HCT116 (cell line): ENCODE measurements around the gene LRRC4. TPM values are rescaled to one million over a fixed set of nuclear protein-coding genes. Genes with fewer than 3 reads are reported as not detected.

ENCODE experiments used
- ATAC-seq: fragments of 200-7000 bp; cut with Tn5 transposase; 2 replicates; pipeline ENCODE4 v1.9.1; 2020; ENCODE audit warnings: mild to moderate bottlenecking, moderate library complexity
- BruUV-seq: library from RNA; stranded (reverse); fragments of 400-500 nt; replicated peaks from 2 replicates; lab custom pipeline; 2021; lab: Mats Ljungman, UMichigan
- CTCF ChIA-PET: fragments of 300-600 bp; sonication (Branson Sonifier 250); formaldehyde crosslinking; loops from one replicate; lab custom pipeline; 2021; ENCODE audit warnings: antibody characterized with exemption; lab: Charles Lee
- POLR2A ChIA-PET: fragments of 300-600, 350-600 bp; sonication (Branson Sonifier 250); formaldehyde crosslinking; loops from one replicate; lab custom pipeline; 2021; ENCODE audit warnings: antibody characterized with exemption; lab: Charles Lee
- RAD21 ChIA-PET, 2 experiments: fragments of 300-600 bp; sonication (Branson Sonifier 250); formaldehyde crosslinking; loops; one replicate each; lab custom pipeline; 2023; ENCODE audit warnings: low total read pairs in 2 of 2; ENCODE audit not compliant: uncharacterized antibody in 2 of 2, unreplicated experiment in 2 of 2, low non-redundant PET in 1 of 2; lab: Charles Lee
- DNase-seq: peaks from one replicate; pipeline ENCODE4 v3.0.0-alpha.2; 2010; ENCODE audit warnings: low read depth, low spot score
- H2AFZ ChIP-seq: fragments of 200-600 bp; shearing (Covaris generic), sonication (generic); 2 replicates; pipeline ENCODE4 v1.6.1; 2017; ENCODE audit warnings: low read depth, mixed run types, mixed read lengths, antibody characterized with exemption, low read length; ENCODE audit not compliant: poor library complexity, severe bottlenecking
- H3K27ac ChIP-seq: 2 replicates; pipeline ENCODE4 v1.5.1; 2012; ENCODE audit warnings: low read depth, low read length
- H3K27me3 ChIP-seq: fragments of 200-600 bp; sonication (generic); 2 replicates; pipeline ENCODE4 v1.6.1; 2016; ENCODE audit warnings: mixed run types, low read length, mixed read lengths; ENCODE audit not compliant: insufficient read depth
- H3K36me3 ChIP-seq, 2 experiments: fragments of 200-500 bp in 1 of 2; fragments of 200-600 bp in 1 of 2; sonication (Bioruptor generic) in 1 of 2; sonication (generic) in 1 of 2; 2 replicates each; pipeline versions ENCODE4 v1.5.1 to v1.6.1; 2014 to 2016; ENCODE audit warnings: low read length in 2 of 2, inconsistent platforms in 1 of 2, mixed read lengths in 1 of 2, mixed run types in 1 of 2; ENCODE audit not compliant: insufficient read depth in 2 of 2, control insufficient read depth in 1 of 2
- H3K4me1 ChIP-seq, 2 experiments: fragments of 200-600 bp in 1 of 2; sonication (generic) in 1 of 2; 2 replicates each; pipeline versions ENCODE4 v1.5.1 to v1.6.1; 2012 to 2017; ENCODE audit warnings: low read length in 2 of 2, inconsistent platforms in 1 of 2, mild to moderate bottlenecking in 1 of 2, mixed read lengths in 1 of 2, mixed run types in 1 of 2, moderate library complexity in 1 of 2; ENCODE audit not compliant: insufficient read depth in 2 of 2, control insufficient read depth in 1 of 2
- H3K4me2 ChIP-seq: fragments of 200-600 bp; sonication (generic); 2 replicates; pipeline ENCODE4 v1.6.1; 2017; ENCODE audit warnings: mixed run types, low read length, mixed read lengths
- H3K4me3 ChIP-seq, 2 experiments: fragments of 200-600 bp in 1 of 2; sonication (generic) in 1 of 2; replicated peaks in 1 of 2; 2 replicates each; pipeline ENCODE4 v1.5.1; 2011 to 2016; ENCODE audit warnings: low read length in 2 of 2, control low read depth in 1 of 2, low read depth in 1 of 2, mild to moderate bottlenecking in 1 of 2, mixed read lengths in 1 of 2, mixed run types in 1 of 2
- H3K79me2 ChIP-seq: fragments of 200-600 bp; sonication (generic); 2 replicates; pipeline ENCODE4 v1.6.1; 2017; ENCODE audit warnings: mild to moderate bottlenecking, mixed run types, low read length, moderate library complexity, mixed read lengths; ENCODE audit not compliant: insufficient read depth
- H3K9ac ChIP-seq: fragments of 200-600 bp; sonication (generic); 2 replicates; pipeline ENCODE4 v1.6.1; 2016; ENCODE audit warnings: low read length, mixed read lengths
- H3K9me2 ChIP-seq: fragments of 200-600 bp; sonication (generic), shearing (Covaris generic); 2 replicates; pipeline ENCODE4 v1.6.1; 2017; ENCODE audit warnings: mixed run types, mild to moderate bottlenecking, moderate library complexity; ENCODE audit not compliant: insufficient read depth
- H3K9me3 ChIP-seq, 2 experiments: fragments of 200-500 bp in 1 of 2; fragments of 200-600 bp in 1 of 2; sonication (Bioruptor generic) in 1 of 2; sonication (generic) in 1 of 2; 2 replicates each; pipeline ENCODE4 v1.6.1; 2014 to 2017; ENCODE audit warnings: low read length in 2 of 2, mixed read lengths in 2 of 2, inconsistent platforms in 1 of 2, low read depth in 1 of 2, mild to moderate bottlenecking in 1 of 2, mixed run types in 1 of 2, moderate library complexity in 1 of 2; ENCODE audit not compliant: control insufficient read depth in 1 of 2, insufficient read depth in 1 of 2
- H4K20me1 ChIP-seq: fragments of 200-600 bp; sonication (generic), shearing (Covaris generic); 2 replicates; pipeline ENCODE4 v1.6.1; 2017; ENCODE audit warnings: mixed run types, mild to moderate bottlenecking, moderate library complexity; ENCODE audit not compliant: insufficient read depth
- ATF3 ChIP-seq: IDR thresholded peaks from 2 replicates; pipeline ENCODE4 v1.6.1; 2012
- CBX3 ChIP-seq: IDR thresholded peaks from 2 replicates; pipeline ENCODE4 v1.6.1; 2012; ENCODE audit warnings: low read depth
- CTCF ChIP-seq, 3 experiments: fragments of 200-600 bp in 1 of 3; sonication (generic) in 1 of 3; IDR thresholded peaks in 2 of 3; conservative IDR thresholded peaks in 1 of 3; 2 replicates each; pipeline ENCODE4 v1.5.1; 2012 to 2017; ENCODE audit warnings: low read depth in 2 of 3, low read length in 2 of 3, antibody characterized with exemption in 1 of 3, borderline replicate concordance in 1 of 3, control low read depth in 1 of 3, mild to moderate bottlenecking in 1 of 3, mixed read lengths in 1 of 3, mixed run types in 1 of 3, moderate library complexity in 1 of 3; ENCODE audit not compliant: insufficient read depth in 1 of 3
- ELF1 ChIP-seq: IDR thresholded peaks from 2 replicates; pipeline ENCODE4 v1.6.1; 2012; ENCODE audit warnings: low read depth, borderline replicate concordance
- JUND ChIP-seq: IDR thresholded peaks from 2 replicates; pipeline ENCODE4 v1.6.1; 2012
- POLR2A ChIP-seq: IDR thresholded peaks from 2 replicates; pipeline ENCODE4 v1.7.0; 2011; ENCODE audit warnings: borderline replicate concordance; ENCODE audit not compliant: insufficient read depth, insufficient read length; ENCODE audit errors: extremely low read depth
- SIN3A ChIP-seq: IDR thresholded peaks from 2 replicates; pipeline ENCODE4 v1.6.1; 2012; ENCODE audit warnings: low read depth
- SRF ChIP-seq: IDR thresholded peaks from 2 replicates; pipeline ENCODE4 v1.6.1; 2012; ENCODE audit warnings: low read depth
- TCF7L2 ChIP-seq: IDR thresholded peaks from 2 replicates; pipeline ENCODE4 v1.7.0; 2011; ENCODE audit warnings: borderline replicate concordance, inconsistent platforms; ENCODE audit not compliant: insufficient read depth, insufficient read length; ENCODE audit errors: extremely low read depth
- ZNF274 ChIP-seq: fragments of 200-500 bp; sonication (Bioruptor generic); IDR thresholded peaks from 2 replicates; pipeline ENCODE4 v1.6.1; 2014; ENCODE audit warnings: mild to moderate bottlenecking, low read depth, low read length, inconsistent platforms
- intact Hi-C: fragments of 100-400 bp; cut with micrococcal nuclease; formaldehyde crosslinking; loops from 2 replicates; pipeline ENCODE4 v1.10.0; 2022
- total RNA-seq: library from RNA; stranded (reverse); gene quantifications from one replicate; pipeline ENCODE4 v1.2.1, GENCODE V29; 2021; ENCODE audit not compliant: unreplicated experiment
- TF ChIP-seq, protein P1 (sequence below): IDR thresholded peaks from 2 replicates; pipeline ENCODE4 v1.6.1; 2011; ENCODE audit warnings: mild to moderate bottlenecking, low read length, moderate library complexity; ENCODE audit not compliant: insufficient replicate concordance; ENCODE audit errors: extremely low read depth
- TF ChIP-seq, protein P2 (sequence below): IDR thresholded peaks from 2 replicates; pipeline ENCODE4 v1.6.1; 2012

The LRRC4 gene
- total RNA-seq, 1 experiment from 2014 or later = not detected

DNA sequence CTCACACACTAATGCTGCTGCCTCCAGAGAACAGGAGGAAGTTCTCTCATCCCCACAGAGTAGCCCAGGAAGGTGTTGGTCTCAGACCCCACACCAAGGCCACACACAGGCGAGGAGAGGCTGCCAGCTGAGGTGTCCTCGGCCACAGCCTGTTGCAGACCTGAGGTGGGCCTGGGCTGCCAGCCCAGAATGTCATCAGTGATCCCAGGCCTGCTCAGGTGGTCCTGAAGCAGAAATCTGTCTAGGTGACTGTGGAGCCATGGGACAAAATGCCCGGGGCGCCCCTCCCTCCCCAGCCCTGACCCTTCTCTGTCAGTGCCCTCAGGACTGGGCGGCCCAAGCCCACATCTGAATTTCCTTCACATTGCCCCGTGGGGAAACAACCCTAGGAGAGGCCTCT lies 43.5 kb upstream of the LRRC4 start:
- Histone ChIP-seq H3K27ac (no peak overlapping the region), H3K9me3 (no peaks in the 10 kb centered on the region), H3K9ac (no peak overlapping the region), H3K27me3 (no peaks in the 10 kb centered on the region), H3K4me1 (no peaks in the 10 kb centered on the region), H3K36me3 (peaks cover 0 to 2% of the 10 kb centered on the region in 2 experiments; a peak in 1 of 4 replicates), H4K20me1 (no peaks in the 10 kb centered on the region), H3K9me2 (no peaks in the 10 kb centered on the region), H2AFZ (no peak overlapping the region), H3K4me2 (no peak overlapping the region), H3K4me3 (no peak overlapping the region), H3K79me2 (no peaks in the 10 kb centered on the region)
- no peak for ATAC-seq
- TF ChIP-seq CTCF (IDR thresholded peaks at IDR 0.05 in 2 of 3, conservative IDR thresholded peaks at IDR 0.05 in 1 of 3; ENCODE audit: borderline replicate concordance in 1 of 3, insufficient read depth in 1 of 3, low read depth in 2 of 3, low read length in 2 of 3) (no peak), ZNF274 (no peak), JUND (no peak), ATF3 (no peak), ELF1 (no peak), SIN3A (no peak), TCF7L2 (no peak), CBX3 (no peak), SRF (no peak), POLR2A (no peak)
- TF ChIP-seq, protein P1, sequence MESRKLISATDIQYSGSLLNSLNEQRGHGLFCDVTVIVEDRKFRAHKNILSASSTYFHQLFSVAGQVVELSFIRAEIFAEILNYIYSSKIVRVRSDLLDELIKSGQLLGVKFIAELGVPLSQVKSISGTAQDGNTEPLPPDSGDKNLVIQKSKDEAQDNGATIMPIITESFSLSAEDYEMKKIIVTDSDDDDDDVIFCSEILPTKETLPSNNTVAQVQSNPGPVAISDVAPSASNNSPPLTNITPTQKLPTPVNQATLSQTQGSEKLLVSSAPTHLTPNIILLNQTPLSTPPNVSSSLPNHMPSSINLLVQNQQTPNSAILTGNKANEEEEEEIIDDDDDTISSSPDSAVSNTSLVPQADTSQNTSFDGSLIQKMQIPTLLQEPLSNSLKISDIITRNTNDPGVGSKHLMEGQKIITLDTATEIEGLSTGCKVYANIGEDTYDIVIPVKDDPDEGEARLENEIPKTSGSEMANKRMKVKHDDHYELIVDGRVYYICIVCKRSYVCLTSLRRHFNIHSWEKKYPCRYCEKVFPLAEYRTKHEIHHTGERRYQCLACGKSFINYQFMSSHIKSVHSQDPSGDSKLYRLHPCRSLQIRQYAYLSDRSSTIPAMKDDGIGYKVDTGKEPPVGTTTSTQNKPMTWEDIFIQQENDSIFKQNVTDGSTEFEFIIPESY = no peak
- TF ChIP-seq, protein P2, sequence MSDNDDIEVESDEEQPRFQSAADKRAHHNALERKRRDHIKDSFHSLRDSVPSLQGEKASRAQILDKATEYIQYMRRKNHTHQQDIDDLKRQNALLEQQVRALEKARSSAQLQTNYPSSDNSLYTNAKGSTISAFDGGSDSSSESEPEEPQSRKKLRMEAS = no peak
- CTCF ChIA-PET = no interaction called here
- no peak for DNase-seq
- POLR2A ChIA-PET = no interaction called here
- BruUV-seq = no TSS peak
- intact Hi-C loops = no loop called here
- RAD21 ChIA-PET = no interaction called here
